ENCODE results near the gene TENM4.

The TENM4 gene

GRCh38 chr11:79147731-79148130 lies 293.1 kb downstream of the TENM4 start (continued):
- TF ChIP-seq ZIC2 (tag by site-specific recombination; IDR thresholded peaks at IDR 0.05) (no peak), ZNF175 (tag by site-specific recombination; IDR thresholded peaks at IDR 0.05) (no peak), SALL2 (tag by site-specific recombination; IDR thresholded peaks at IDR 0.05; ENCODE audit: borderline replicate concordance) (no peak), ZNF140 (tag by site-specific recombination; IDR thresholded peaks at IDR 0.05) (no peak), ZNF530 (tag by site-specific recombination; IDR thresholded peaks at IDR 0.05; ENCODE audit: low read depth) (no peak), ZNF19 (tag by site-specific recombination; IDR thresholded peaks at IDR 0.05; ENCODE audit: low read depth) (no peak), BCL11B (tag by site-specific recombination; IDR thresholded peaks at IDR 0.05; ENCODE audit: low read depth) (no peak), KLF9 (tag by site-specific recombination; IDR thresholded peaks at IDR 0.05; ENCODE audit: low read depth) (no peak), ZNF558 (tag by site-specific recombination; IDR thresholded peaks at IDR 0.05) (no peak), OSR2 (tag by site-specific recombination; IDR thresholded peaks at IDR 0.05) (no peak), ZNF248 (tag by site-specific recombination; IDR thresholded peaks at IDR 0.05) (no peak), ZNF48 (tag by site-specific recombination; IDR thresholded peaks at IDR 0.05) (no peak)
- TF ChIP-seq, protein P1, sequence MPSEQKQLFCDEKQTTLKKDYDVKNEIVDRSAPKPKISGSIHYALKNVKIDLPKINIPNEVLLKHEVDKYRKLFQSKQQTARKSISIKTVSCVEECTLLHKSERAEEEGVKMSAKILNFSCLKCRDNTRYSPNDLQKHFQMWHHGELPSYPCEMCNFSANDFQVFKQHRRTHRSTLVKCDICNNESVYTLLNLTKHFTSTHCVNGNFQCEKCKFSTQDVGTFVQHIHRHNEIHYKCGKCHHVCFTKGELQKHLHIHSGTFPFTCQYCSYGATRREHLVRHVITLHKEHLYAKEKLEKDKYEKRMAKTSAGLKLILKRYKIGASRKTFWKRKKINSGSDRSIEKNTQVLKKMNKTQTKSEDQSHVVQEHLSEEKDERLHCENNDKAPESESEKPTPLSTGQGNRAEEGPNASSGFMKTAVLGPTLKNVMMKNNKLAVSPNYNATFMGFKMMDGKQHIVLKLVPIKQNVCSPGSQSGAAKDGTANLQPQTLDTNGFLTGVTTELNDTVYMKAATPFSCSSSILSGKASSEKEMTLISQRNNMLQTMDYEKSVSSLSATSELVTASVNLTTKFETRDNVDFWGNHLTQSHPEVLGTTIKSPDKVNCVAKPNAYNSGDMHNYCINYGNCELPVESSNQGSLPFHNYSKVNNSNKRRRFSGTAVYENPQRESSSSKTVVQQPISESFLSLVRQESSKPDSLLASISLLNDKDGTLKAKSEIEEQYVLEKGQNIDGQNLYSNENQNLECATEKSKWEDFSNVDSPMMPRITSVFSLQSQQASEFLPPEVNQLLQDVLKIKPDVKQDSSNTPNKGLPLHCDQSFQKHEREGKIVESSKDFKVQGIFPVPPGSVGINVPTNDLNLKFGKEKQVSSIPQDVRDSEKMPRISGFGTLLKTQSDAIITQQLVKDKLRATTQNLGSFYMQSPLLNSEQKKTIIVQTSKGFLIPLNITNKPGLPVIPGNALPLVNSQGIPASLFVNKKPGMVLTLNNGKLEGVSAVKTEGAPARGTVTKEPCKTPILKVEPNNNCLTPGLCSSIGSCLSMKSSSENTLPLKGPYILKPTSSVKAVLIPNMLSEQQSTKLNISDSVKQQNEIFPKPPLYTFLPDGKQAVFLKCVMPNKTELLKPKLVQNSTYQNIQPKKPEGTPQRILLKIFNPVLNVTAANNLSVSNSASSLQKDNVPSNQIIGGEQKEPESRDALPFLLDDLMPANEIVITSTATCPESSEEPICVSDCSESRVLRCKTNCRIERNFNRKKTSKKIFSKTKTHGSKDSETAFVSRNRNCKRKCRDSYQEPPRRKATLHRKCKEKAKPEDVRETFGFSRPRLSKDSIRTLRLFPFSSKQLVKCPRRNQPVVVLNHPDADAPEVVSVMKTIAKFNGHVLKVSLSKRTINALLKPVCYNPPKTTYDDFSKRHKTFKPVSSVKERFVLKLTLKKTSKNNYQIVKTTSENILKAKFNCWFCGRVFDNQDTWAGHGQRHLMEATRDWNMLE (tag by site-specific recombination; conservative IDR thresholded peaks at IDR 0.05; ENCODE audit: low read depth) = no peak
- TF ChIP-seq, protein P2, sequence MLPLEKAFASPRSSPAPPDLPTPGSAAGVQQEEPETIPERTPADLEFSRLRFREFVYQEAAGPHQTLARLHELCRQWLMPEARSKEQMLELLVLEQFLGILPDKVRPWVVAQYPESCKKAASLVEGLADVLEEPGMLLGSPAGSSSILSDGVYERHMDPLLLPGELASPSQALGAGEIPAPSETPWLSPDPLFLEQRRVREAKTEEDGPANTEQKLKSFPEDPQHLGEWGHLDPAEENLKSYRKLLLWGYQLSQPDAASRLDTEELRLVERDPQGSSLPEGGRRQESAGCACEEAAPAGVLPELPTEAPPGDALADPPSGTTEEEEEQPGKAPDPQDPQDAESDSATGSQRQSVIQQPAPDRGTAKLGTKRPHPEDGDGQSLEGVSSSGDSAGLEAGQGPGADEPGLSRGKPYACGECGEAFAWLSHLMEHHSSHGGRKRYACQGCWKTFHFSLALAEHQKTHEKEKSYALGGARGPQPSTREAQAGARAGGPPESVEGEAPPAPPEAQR (tag by site-specific recombination; IDR thresholded peaks at IDR 0.05) = no peak

GRCh38 chr11:79147011-79147410 lies 293.8 kb downstream of the TENM4 start:
- Histone ChIP-seq H3K4me1 (ENCODE audit: control insufficient read depth, insufficient read depth, low read length) (no peaks in the 10 kb centered on the region), H3K4me3 (ENCODE audit: low read depth, low read length) (no peak overlapping the region), H3K27ac (ENCODE audit: extremely low read depth, low read depth, low read length) (no peak overlapping the region), H3K36me3 (ENCODE audit: control insufficient read depth in 2 of 2, insufficient read depth in 1 of 2, low read length in 2 of 2) (no peaks in the 10 kb centered on the region), H3K9me3 (ENCODE audit: control insufficient read depth, insufficient read depth, low read depth, low read length) (no peaks in the 10 kb centered on the region)
- ChIA-PET POLR2A (no interaction called here), CTCF (no interaction called here)
- TF ChIP-seq ZXDB (tag by site-specific recombination; IDR thresholded peaks at IDR 0.05) (no peak), SCRT1 (tag by site-specific recombination; IDR thresholded peaks at IDR 0.05; ENCODE audit: borderline replicate concordance) (no peak), ZNF341 (tag by site-specific recombination; IDR thresholded peaks at IDR 0.05; ENCODE audit: low read depth) (no peak)

DNA sequence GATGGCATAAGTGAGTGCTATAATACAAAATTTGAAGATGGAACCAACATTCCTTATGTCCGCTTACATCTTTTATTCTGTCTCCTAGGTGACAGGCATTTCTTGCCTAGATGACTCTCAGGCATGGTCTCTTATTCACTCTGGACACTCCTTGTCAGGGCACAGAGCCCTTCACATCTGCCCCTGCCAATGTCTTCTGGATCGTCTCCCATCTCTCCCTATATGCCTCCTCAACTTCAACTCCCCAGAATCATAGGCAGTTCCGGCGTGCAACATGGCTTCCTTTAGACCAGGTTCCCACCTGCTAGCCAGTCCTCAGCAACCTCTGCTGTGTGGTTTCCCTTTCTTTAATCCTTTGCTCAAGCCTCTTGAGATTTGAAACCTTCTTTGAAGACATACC lies 300.9 kb downstream of the TENM4 start:
- POLR2A ChIA-PET = no interaction called here
- no peaks in the 10 kb centered on the region for H3K4me1 ChIP-seq (ENCODE audit: control insufficient read depth, insufficient read depth, low read length)
- CTCF ChIA-PET = no interaction called here
- no peaks in the 10 kb centered on the region for H3K36me3 ChIP-seq (ENCODE audit: control insufficient read depth in 2 of 2, insufficient read depth in 1 of 2, low read length in 2 of 2)
- no peaks in the 10 kb centered on the region for H3K9me3 ChIP-seq (ENCODE audit: control insufficient read depth, insufficient read depth, low read depth, low read length)
- no peak overlapping the region for H3K27ac ChIP-seq (ENCODE audit: extremely low read depth, low read depth, low read length)
- H3K4me3 ChIP-seq (ENCODE audit: low read depth, low read length) = no peak overlapping the region
- TF ChIP-seq ZNF223 (tag by site-specific recombination; IDR thresholded peaks at IDR 0.05) (no peak), ZNF175 (tag by site-specific recombination; IDR thresholded peaks at IDR 0.05) (no peak), ZNF654 (tag by site-specific recombination; IDR thresholded peaks at IDR 0.05; ENCODE audit: low read depth) (no peak), ZNF501 (tag by site-specific recombination; IDR thresholded peaks at IDR 0.05) (no peak), GLI2 (tag by site-specific recombination; IDR thresholded peaks at IDR 0.05; ENCODE audit: borderline replicate concordance, low read depth) (no peak), ZXDB (tag by site-specific recombination; IDR thresholded peaks at IDR 0.05) (no peak), ZNF704 (tag by site-specific recombination; IDR thresholded peaks at IDR 0.05) (no peak), KLF9 (tag by site-specific recombination; IDR thresholded peaks at IDR 0.05; ENCODE audit: low read depth) (no peak), ZNF416 (tag by site-specific recombination; IDR thresholded peaks at IDR 0.05) (no peak)
- TF ChIP-seq, protein P3, sequence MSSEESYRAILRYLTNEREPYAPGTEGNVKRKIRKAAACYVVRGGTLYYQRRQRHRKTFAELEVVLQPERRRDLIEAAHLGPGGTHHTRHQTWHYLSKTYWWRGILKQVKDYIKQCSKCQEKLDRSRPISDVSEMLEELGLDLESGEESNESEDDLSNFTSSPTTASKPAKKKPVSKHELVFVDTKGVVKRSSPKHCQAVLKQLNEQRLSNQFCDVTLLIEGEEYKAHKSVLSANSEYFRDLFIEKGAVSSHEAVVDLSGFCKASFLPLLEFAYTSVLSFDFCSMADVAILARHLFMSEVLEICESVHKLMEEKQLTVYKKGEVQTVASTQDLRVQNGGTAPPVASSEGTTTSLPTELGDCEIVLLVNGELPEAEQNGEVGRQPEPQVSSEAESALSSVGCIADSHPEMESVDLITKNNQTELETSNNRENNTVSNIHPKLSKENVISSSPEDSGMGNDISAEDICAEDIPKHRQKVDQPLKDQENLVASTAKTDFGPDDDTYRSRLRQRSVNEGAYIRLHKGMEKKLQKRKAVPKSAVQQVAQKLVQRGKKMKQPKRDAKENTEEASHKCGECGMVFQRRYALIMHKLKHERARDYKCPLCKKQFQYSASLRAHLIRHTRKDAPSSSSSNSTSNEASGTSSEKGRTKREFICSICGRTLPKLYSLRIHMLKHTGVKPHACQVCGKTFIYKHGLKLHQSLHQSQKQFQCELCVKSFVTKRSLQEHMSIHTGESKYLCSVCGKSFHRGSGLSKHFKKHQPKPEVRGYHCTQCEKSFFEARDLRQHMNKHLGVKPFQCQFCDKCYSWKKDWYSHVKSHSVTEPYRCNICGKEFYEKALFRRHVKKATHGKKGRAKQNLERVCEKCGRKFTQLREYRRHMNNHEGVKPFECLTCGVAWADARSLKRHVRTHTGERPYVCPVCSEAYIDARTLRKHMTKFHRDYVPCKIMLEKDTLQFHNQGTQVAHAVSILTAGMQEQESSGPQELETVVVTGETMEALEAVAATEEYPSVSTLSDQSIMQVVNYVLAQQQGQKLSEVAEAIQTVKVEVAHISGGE (tag by site-specific recombination; conservative IDR thresholded peaks at IDR 0.05; ENCODE audit: low read depth) = no peak
